ENCODE measurements around the gene SLC15A3.
A peak's percentile ranks its signal among the peaks of the same experiment; 100 is the strongest.

The SLC15A3 gene

GRCh38 chr11:60895687-60896086 lies 56.3 kb downstream of the SLC15A3 start:
- DNase-seq, result no peak
- H3K36me3 ChIP-seq, result peaks cover 91% of the 10 kb centered on the region
- H3K27me3 ChIP-seq (ENCODE audit: insufficient read depth, low read depth, severe bottlenecking), result no peaks in the 10 kb centered on the region
- no peak overlapping the region for H3K4me3 ChIP-seq (ENCODE audit: low read depth, low read length)
- no peak for TF ChIP-seq CTCF (IDR thresholded peaks at IDR 0.05; ENCODE audit: low read depth, low read length)
- H3K27ac ChIP-seq, result no peak overlapping the region
- no peaks in the 10 kb centered on the region for H3K9me3 ChIP-seq (ENCODE audit: severe bottlenecking)

- TF ChIP-seq CTCF (IDR thresholded peaks at IDR 0.05; ENCODE audit: low read depth, low read length), result no peak
- Histone ChIP-seq H3K27me3 (ENCODE audit: insufficient read depth, low read depth, severe bottlenecking) (no peaks in the 10 kb centered on the region), H3K9me3 (ENCODE audit: severe bottlenecking) (no peaks in the 10 kb centered on the region), H3K4me3 (ENCODE audit: low read depth, low read length) (no peak overlapping the region), H3K27ac (no peak overlapping the region), H3K36me3 (peaks cover 50% of the 10 kb centered on the region)
- no peak for DNase-seq
Observed at GRCh38 chr11:60891103-60891741, 60.8 kb downstream of the SLC15A3 start.

- Histone ChIP-seq H3K4me3 (ENCODE audit: low read depth, low read length) (no peak overlapping the region), H3K9me3 (ENCODE audit: severe bottlenecking) (no peaks in the 10 kb centered on the region), H3K36me3 (peaks cover 45% of the 10 kb centered on the region), H3K27me3 (ENCODE audit: insufficient read depth, low read depth, severe bottlenecking) (no peaks in the 10 kb centered on the region), H3K27ac (no peak overlapping the region)
- no peak for TF ChIP-seq CTCF (IDR thresholded peaks at IDR 0.05; ENCODE audit: low read depth, low read length)
- no peak for DNase-seq
Observed at GRCh38 chr11:60890696-60891095, 61.3 kb downstream of the SLC15A3 start.

GRCh38 chr11:60889869-60890311 lies 62.1 kb downstream of the SLC15A3 start:
- H3K27me3 ChIP-seq (ENCODE audit: insufficient read depth, low read depth, severe bottlenecking), result no peaks in the 10 kb centered on the region
- no peak overlapping the region for H3K27ac ChIP-seq
- TF ChIP-seq CTCF (IDR thresholded peaks at IDR 0.05; ENCODE audit: low read depth, low read length), result no peak
- no peaks in the 10 kb centered on the region for H3K9me3 ChIP-seq (ENCODE audit: severe bottlenecking)
- no peak for DNase-seq
- no peak overlapping the region for H3K4me3 ChIP-seq (ENCODE audit: low read depth, low read length)
- peaks cover 37% of the 10 kb centered on the region for H3K36me3 ChIP-seq

- Histone ChIP-seq H3K4me3 (ENCODE audit: low read depth, low read length) (no peak overlapping the region), H3K9me3 (ENCODE audit: severe bottlenecking) (no peaks in the 10 kb centered on the region), H3K27me3 (ENCODE audit: insufficient read depth, low read depth, severe bottlenecking) (no peaks in the 10 kb centered on the region), H3K27ac (no peak overlapping the region), H3K36me3 (peaks cover 17% of the 10 kb centered on the region)
- TF ChIP-seq CTCF (IDR thresholded peaks at IDR 0.05; ENCODE audit: low read depth, low read length), result peak; percentile 79
- DNase-seq, result peak; percentile 68
Observed at GRCh38 chr11:60887556-60887955, 64.4 kb downstream of the SLC15A3 start.

Measured in WERI-Rb-1 (cell line).